T-helper 2 cell treated with Interferon-gamma antibody and Interleukin-4, amounts not matched to agents 100 ng/mL and 5 ng/mL, for 36 hours (primary cell): ENCODE results near the gene CEACAM6. TPM values are rescaled to one million over a fixed set of nuclear protein-coding genes. Genes with fewer than 3 reads are reported as not detected.
"Not testable (repeated sequence)": the region's sequence is repeated elsewhere in the genome, so short reads cannot be mapped to it uniquely, and the experiment has no call there.

ENCODE experiments used
- intact Hi-C: fragments of 100-400 bp; cut with micrococcal nuclease; formaldehyde crosslinking; loops from one replicate; pipeline ENCODE4 v1.15.1; 2023
- total RNA-seq: library from RNA; stranded (reverse); gene quantifications from 2 replicates; pipeline ENCODE4 v1.2.3, GENCODE V29; 2022

Gene CEACAM6
- total RNA-seq, 1 donor from 2014 or later, result not detected

- intact Hi-C loops, result loop anchor here (2.0 kb wide), 1 partner anchor 40 kb away; no protein-coding TSS in a partner anchor
Measured at GRCh38 chr19:41746593-41747227, 8.6 kb upstream of the CEACAM6 start.

GRCh38 chr19:41748012-41748411, 7.3 kb upstream of the CEACAM6 start:
- intact Hi-C loops, result no loop called here

GRCh38 chr19:41750248-41751134, 4.8 kb upstream of the CEACAM6 start:
- intact Hi-C loops, result not testable (repeated sequence)

GRCh38 chr19:41753159-41753558, 2.2 kb upstream of the CEACAM6 start:
- intact Hi-C loops, result loop anchor here (1.0 kb wide), 1 partner anchor 32 kb away; no protein-coding TSS in a partner anchor

- intact Hi-C loops, result loop anchor here (1.0 kb wide), 1 partner anchor 31 kb away; no protein-coding TSS in a partner anchor
Measured at GRCh38 chr19:41753936-41754529, 1.3 kb upstream of the CEACAM6 start.

GRCh38 chr19:41758846-41759245, 3.5 kb downstream of the CEACAM6 start:
- intact Hi-C loops, result no loop called here

GRCh38 chr19:41767115-41767514, 11.8 kb downstream of the CEACAM6 start:
- intact Hi-C loops, result no loop called here

GRCh38 chr19:41768105-41768504, 12.8 kb downstream of the CEACAM6 start:
- intact Hi-C loops, result not testable (repeated sequence)

- intact Hi-C loops, result no loop called here
Measured at GRCh38 chr19:41769608-41770007, 14.3 kb downstream of the CEACAM6 start.

GRCh38 chr19:41771410-41771809, 16.1 kb downstream of the CEACAM6 start:
- intact Hi-C loops, result no loop called here

- intact Hi-C loops, result no loop called here
Measured at GRCh38 chr19:41774515-41774980, 19.2 kb downstream of the CEACAM6 start.

GRCh38 chr19:41776700-41777099, 21.4 kb downstream of the CEACAM6 start:
- intact Hi-C loops, result no loop called here

GRCh38 chr19:41783612-41784011, 28.3 kb downstream of the CEACAM6 start:
- intact Hi-C loops, result no loop called here

GRCh38 chr19:41784312-41784711, 29.0 kb downstream of the CEACAM6 start:
- intact Hi-C loops, result no loop called here

GRCh38 chr19:41784743-41785142, 29.4 kb downstream of the CEACAM6 start:
- intact Hi-C loops, result loop anchor here (1.0 kb wide), 1 partner anchor 31 kb away; no protein-coding TSS in a partner anchor

- intact Hi-C loops, result loop anchor here (1.0 kb wide), 1 partner anchor 32 kb away; no protein-coding TSS in a partner anchor
Measured at GRCh38 chr19:41785653-41786052, 30.3 kb downstream of the CEACAM6 start.

- intact Hi-C loops, result no loop called here
Measured at GRCh38 chr19:41787055-41787454, 31.7 kb downstream of the CEACAM6 start.

GRCh38 chr19:41788518-41788917, 33.2 kb downstream of the CEACAM6 start:
- intact Hi-C loops, result not testable (repeated sequence)

GRCh38 chr19:41789053-41789452, 33.7 kb downstream of the CEACAM6 start:
- intact Hi-C loops, result not testable (repeated sequence)

- intact Hi-C loops, result no loop called here
Measured at GRCh38 chr19:41792513-41793413, 37.4 kb downstream of the CEACAM6 start.

- intact Hi-C loops, result no loop called here
Measured at GRCh38 chr19:41793414-41793727, 38.0 kb downstream of the CEACAM6 start.
